A549 (cell line): Measurements from ENCODE around the gene NSUN4. TPM values are rescaled to one million over a fixed set of nuclear protein-coding genes. Genes with fewer than 3 reads are reported as not detected.

Source experiments
- ATAC-seq, 2 experiments: fragments of 200-7000 bp in 1 of 2; fragments of >200 bp in 1 of 2; cut with Nextera tagmentation in 1 of 2; cut with Tn5 transposase in 1 of 2; 3 replicates each; pipeline versions ENCODE4 v1.8.0 to v1.9.1; 2018 to 2020; ENCODE audit warnings: mild to moderate bottlenecking in 1 of 2, moderate library complexity in 1 of 2
- CTCF ChIA-PET: fragments of 300-600 bp; sonication (Branson Sonifier 250); formaldehyde crosslinking; extraction: SDS; loops from one replicate; lab custom pipeline; 2021; ENCODE audit warnings: antibody characterized with exemption, inconsistent platforms; lab: Yijun Ruan, JAX
- POLR2A ChIA-PET: fragments of 350-600 bp; formaldehyde crosslinking; extraction: SDS; loops from one replicate; lab custom pipeline; 2021; ENCODE audit warnings: antibody characterized with exemption, inconsistent platforms; lab: Yijun Ruan, JAX
- DNase-seq, 2 experiments: peaks; one replicate each; pipeline versions ENCODE4 v3.0.0 to v3.0.0-alpha.2; 2011 to 2016; ENCODE audit warnings: low read depth in 1 of 2, low spot score in 1 of 2
- FAIRE-seq: peaks from 2 replicates; lab custom pipeline; 2011; peaks lifted over from hg19 to GRCh38; lab: Jason Lieb, UNC
- H3K27ac ChIP-seq, 2 experiments: fragments of >200 bp; sonication (Bioruptor Twin); formaldehyde crosslinking; 3 replicates each; pipeline ENCODE4 v1.5.1; 2016 to 2017
- H3K4me1 ChIP-seq: fragments of >200 bp; sonication (Bioruptor Twin); formaldehyde crosslinking; 3 replicates; pipeline ENCODE4 v1.6.1; 2016
- H3K4me2 ChIP-seq: fragments of >200 bp; sonication (Bioruptor Twin); formaldehyde crosslinking; 3 replicates; pipeline ENCODE4 v1.6.1; 2016
- H3K4me3 ChIP-seq: fragments of >200 bp; sonication (Bioruptor Twin); formaldehyde crosslinking; 3 replicates; pipeline ENCODE4 v1.5.1; 2016
- H3K9me3 ChIP-seq: fragments of >200 bp; sonication (Bioruptor Twin); formaldehyde crosslinking; 3 replicates; pipeline ENCODE4 v1.6.1; 2016
- ATOH8 ChIP-seq: fragments of 250-450 bp; sonication (Bioruptor Pico); IDR thresholded peaks from 2 replicates; pipeline ENCODE4 v1.5.0; 2020; ENCODE audit warnings: low read depth, mild to moderate bottlenecking, moderate library complexity
- CBX2 ChIP-seq: fragments of 200-600 bp; sonication (generic); IDR thresholded peaks from 2 replicates; pipeline ENCODE4 v1.6.1; 2016; ENCODE audit warnings: low read depth, mild to moderate bottlenecking, borderline replicate concordance
- E2F6 ChIP-seq: IDR thresholded peaks from 2 replicates; pipeline ENCODE4 v1.6.1; 2012; ENCODE audit warnings: low read depth, borderline replicate concordance
- EHMT2 ChIP-seq: fragments of 200-600 bp; sonication (generic); IDR thresholded peaks from 2 replicates; pipeline ENCODE4 v1.6.1; 2016; ENCODE audit warnings: antibody characterized with exemption, low read depth, mild to moderate bottlenecking, moderate library complexity
- EP300 ChIP-seq, 2 experiments: fragments of >200 bp; sonication (Bioruptor Twin); formaldehyde crosslinking; IDR thresholded peaks; 2 replicates in 1 of 2; 3 replicates in 1 of 2; pipeline ENCODE4 v1.6.1; 2016 to 2017
- FOSB ChIP-seq: fragments of 250-450 bp; sonication (Bioruptor Pico); IDR thresholded peaks from 2 replicates; pipeline ENCODE4 v1.5.0; 2020; ENCODE audit warnings: mild to moderate bottlenecking, moderate library complexity
- FOXS1 ChIP-seq: fragments of 250-450 bp; sonication (Bioruptor Pico); IDR thresholded peaks from 2 replicates; pipeline ENCODE4 v1.5.0; 2020; ENCODE audit warnings: mild to moderate bottlenecking, moderate library complexity
- HEYL ChIP-seq: fragments of 250-450 bp; sonication (Bioruptor Pico); IDR thresholded peaks from 2 replicates; pipeline ENCODE4 v1.8.0; 2021; ENCODE audit warnings: mild to moderate bottlenecking, moderate library complexity
- HOXA7 ChIP-seq: fragments of 250-450 bp; sonication (Bioruptor Pico); IDR thresholded peaks from 2 replicates; pipeline ENCODE4 v1.5.0; 2020; ENCODE audit warnings: mild to moderate bottlenecking, moderate library complexity
- KDM1A ChIP-seq: fragments of 200-600 bp; sonication (generic); IDR thresholded peaks from 2 replicates; pipeline ENCODE4 v1.6.1; 2016; ENCODE audit warnings: low read depth, mild to moderate bottlenecking
- MAFK ChIP-seq: fragments of 450-650 bp; IDR thresholded peaks from 2 replicates; pipeline ENCODE4 v1.6.1; 2014; ENCODE audit not compliant: partially characterized antibody
- MAX ChIP-seq: IDR thresholded peaks from 2 replicates; pipeline ENCODE4 v1.6.1; 2012
- NPAS2 ChIP-seq: fragments of 250-450 bp; sonication (Bioruptor Pico); IDR thresholded peaks from 2 replicates; pipeline ENCODE4 v1.8.0; 2022; ENCODE audit warnings: mild to moderate bottlenecking, moderate library complexity, borderline replicate concordance
- NR3C1 ChIP-seq: fragments of >200 bp; sonication (Bioruptor Twin); formaldehyde crosslinking; IDR thresholded peaks from 3 replicates; pipeline ENCODE4 v1.6.1; 2017
- PBX3 ChIP-seq: IDR thresholded peaks from 2 replicates; pipeline ENCODE4 v1.6.1; 2012
- PHF8 ChIP-seq: fragments of 200-600 bp; sonication (generic); IDR thresholded peaks from 2 replicates; pipeline ENCODE4 v1.6.1; 2016; ENCODE audit warnings: low read depth, mild to moderate bottlenecking, antibody characterized with exemption, moderate library complexity, borderline replicate concordance
- POLR2A ChIP-seq: IDR thresholded peaks from 2 replicates; pipeline ENCODE4 v1.6.1; 2012; ENCODE audit warnings: mild to moderate bottlenecking, low read length
- POLR2AphosphoS2 ChIP-seq: conservative IDR thresholded peaks from 2 replicates; pipeline ENCODE4 v1.6.1; 2012; ENCODE audit warnings: low read length, improper control_type of control experiment, inconsistent platforms
- RFX5 ChIP-seq: fragments of 450-650 bp; IDR thresholded peaks from 2 replicates; pipeline ENCODE4 v1.7.1; 2014; ENCODE audit warnings: antibody characterized with exemption, mild to moderate bottlenecking, moderate library complexity
- SREBF2 ChIP-seq: fragments of 450-650 bp; IDR thresholded peaks from 2 replicates; pipeline ENCODE4 v1.6.1; 2014; ENCODE audit warnings: mild to moderate bottlenecking, moderate library complexity
- TFCP2L1 ChIP-seq: fragments of 250-450 bp; sonication (Bioruptor Pico); IDR thresholded peaks from 2 replicates; pipeline ENCODE4 v1.5.0; 2021; ENCODE audit warnings: mild to moderate bottlenecking
- TP53 ChIP-seq: fragments of 250-450 bp; sonication (Bioruptor Pico); IDR thresholded peaks from 2 replicates; pipeline ENCODE4 v1.5.0; 2021; ENCODE audit warnings: mild to moderate bottlenecking, moderate library complexity
- ZC3H11A ChIP-seq: fragments of 450-650 bp; IDR thresholded peaks from 2 replicates; pipeline ENCODE4 v1.6.1; 2014; ENCODE audit warnings: antibody characterized with exemption, mild to moderate bottlenecking
- ZFP36 ChIP-seq: fragments of 450-650 bp; IDR thresholded peaks from 2 replicates; pipeline ENCODE4 v1.6.1; 2014; ENCODE audit warnings: borderline replicate concordance; ENCODE audit not compliant: partially characterized antibody
- ZNF302 ChIP-seq: fragments of 250-450 bp; sonication (Bioruptor Pico); IDR thresholded peaks from 2 replicates; pipeline ENCODE4 v1.9.0; 2021; ENCODE audit warnings: inconsistent platforms, mild to moderate bottlenecking, moderate library complexity
- WGBS: methylation state at CpG from one replicate; pipeline ENCODE4 v1.1.6; 2017; ENCODE audit errors: missing lambda C conversion rate; 5-methylcytosine and 5-hydroxymethylcytosine counted together
- polyA plus RNA-seq, 4 experiments: library from polyadenylated mRNA; depleted of rRNA in 3 of 4; stranded (reverse); fragments of >200 nt; fragmentation: RNase III in 1 of 4; extraction: RNeasy Plus Mini Kit Qiagen cat#74134 plus additional on column Dnase treatment in 1 of 4; gene quantifications; 2 replicates in 3 of 4; 3 replicates in 1 of 4; pipeline ENCODE4 v1.2.3, GENCODE V29; 2011 to 2017

The NSUN4 gene
- polyA plus RNA-seq, 2 of the 4 experiments (the other 2 are of a cell fraction): 11.7 to 23.3 TPM

GRCh38 chr1:46406881-46407608, 66.4 kb downstream of the NSUN4 start:
- no peak overlapping the region for H3K4me3 ChIP-seq
- TF ChIP-seq RFX5 (no peak), E2F6 (no peak), SREBF2 (no peak), PHF8 (no peak), POLR2A (no peak), HOXA7 (CRISPR knock-in tag) (no peak), TP53 (CRISPR knock-in tag) (no peak), POLR2AphosphoS2 (no peak), ATOH8 (CRISPR knock-in tag) (no peak), FOSB (CRISPR knock-in tag) (no peak)
- ChIA-PET POLR2A (no interaction called here), CTCF (interaction anchor here (0.6 to 7.1 kb wide), 15 partner anchors 8 to 754 kb away, joined by 3 to 49 read pairs (median 4); partner anchors contain the start of gene FAAH)
- ATAC-seq (no peak), DNase-seq (no peak), FAIRE-seq (no peak)
- H3K4me1 ChIP-seq: peaks cover 2% of the 10 kb centered on the region
- H3K4me2 ChIP-seq: peak overlapping the region; percentile 62; the same call in 2 of the 3 replicates
- WGBS: 95% methylated on average over 9 of the region's 13 CpGs
- H3K9me3 ChIP-seq: no peaks in the 10 kb centered on the region
- H3K27ac ChIP-seq: no peak overlapping the region

- no peak for TF ChIP-seq FOXS1 (CRISPR knock-in tag)
- no peak for TF ChIP-seq SREBF2
- TF ChIP-seq EHMT2: no peak
- no peak for TF ChIP-seq PBX3
- TF ChIP-seq NPAS2 (CRISPR knock-in tag): no peak
- no peak for TF ChIP-seq MAX
- TF ChIP-seq E2F6: no peak
- TF ChIP-seq ZFP36: no peak
- no peak for TF ChIP-seq NR3C1
- TF ChIP-seq RFX5: no peak
- TF ChIP-seq CBX2: no peak
- TF ChIP-seq HEYL: no peak
- no peak for TF ChIP-seq EP300 (IDR thresholded peaks at IDR 0.05)
- TF ChIP-seq TFCP2L1 (CRISPR knock-in tag): no peak
- no peak for TF ChIP-seq ZNF302 (CRISPR knock-in tag)
- TF ChIP-seq ATOH8 (CRISPR knock-in tag): no peak
- no peak for TF ChIP-seq ZC3H11A
- no peak for TF ChIP-seq KDM1A
- no peak for TF ChIP-seq MAFK
- 54% methylated on average over 5 of the region's 9 CpGs for WGBS
- DNase-seq (no peak), FAIRE-seq (no peak), ATAC-seq (no peak)
- H3K4me3 ChIP-seq: no peak overlapping the region
- no peak overlapping the region for H3K27ac ChIP-seq
- H3K4me1 ChIP-seq: no peaks in the 10 kb centered on the region
- CTCF ChIA-PET: interaction anchor here (1.0 to 7.1 kb wide), 6 partner anchors 18 to 127 kb away, joined by 3 to 49 read pairs (median 4); a partner anchor contains a TSS
- no peaks in the 10 kb centered on the region for H3K9me3 ChIP-seq
- no peak overlapping the region for H3K4me2 ChIP-seq
- POLR2A ChIA-PET: no interaction called here
Observed at GRCh38 chr1:46407636-46408035, 67.0 kb downstream of the NSUN4 start.
